Stimulated activated CD4-positive, alpha-beta T cell treated with anti-CD3 and anti-CD28 coated beads, Interleukin-15, amount 100 ng/mL, for 1 hour (primary cell): Measurements from ENCODE around the gene BCHE.

ENCODE experiments used
- DNase-seq, 2 donors: peaks; one replicate each; pipeline ENCODE4 v3.0.0-alpha.2; 2020; ENCODE audit warnings: low read depth in 1 of 2, low spot score in 1 of 2

BCHE gene

DNA sequence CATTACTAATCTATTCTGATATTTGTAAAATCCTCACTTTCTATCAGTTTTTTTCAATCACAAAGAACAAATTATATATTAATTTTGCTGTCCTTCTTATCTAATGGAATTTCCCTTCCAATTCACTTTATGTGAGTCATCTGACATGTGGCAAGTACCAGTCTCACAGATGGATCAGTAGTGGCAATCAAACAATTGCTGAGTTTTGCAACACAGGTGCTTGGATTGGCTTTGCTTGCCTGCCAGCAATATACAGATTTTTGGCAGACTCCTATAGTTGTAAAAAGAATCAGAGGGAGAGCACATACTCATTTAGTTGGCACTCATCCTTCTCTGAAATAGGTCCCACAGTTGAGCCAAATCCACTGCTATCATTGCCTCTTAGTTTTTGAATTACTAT lies 83.7 kb downstream of the BCHE start:
- no peak for DNase-seq

DNA sequence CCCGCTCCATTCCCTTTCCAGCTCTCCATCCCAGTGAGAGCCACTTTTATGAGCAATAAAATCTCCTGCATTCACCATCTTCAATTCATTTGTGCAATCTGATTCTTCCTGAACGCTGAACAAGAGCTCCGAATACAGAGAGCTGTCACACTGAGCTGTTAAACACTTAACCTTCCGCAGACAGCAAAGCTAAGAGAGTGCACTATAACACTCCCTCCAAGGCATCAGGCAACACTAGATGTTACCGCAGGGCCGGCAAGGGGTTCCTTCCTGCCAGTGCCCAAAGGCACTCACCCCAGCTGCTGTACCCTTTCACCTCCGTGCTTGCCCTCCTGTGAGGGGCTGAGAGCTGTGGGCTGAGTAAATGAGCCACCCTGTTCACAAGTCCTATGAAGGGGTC lies 85.6 kb downstream of the BCHE start:
- no peak for DNase-seq

DNA sequence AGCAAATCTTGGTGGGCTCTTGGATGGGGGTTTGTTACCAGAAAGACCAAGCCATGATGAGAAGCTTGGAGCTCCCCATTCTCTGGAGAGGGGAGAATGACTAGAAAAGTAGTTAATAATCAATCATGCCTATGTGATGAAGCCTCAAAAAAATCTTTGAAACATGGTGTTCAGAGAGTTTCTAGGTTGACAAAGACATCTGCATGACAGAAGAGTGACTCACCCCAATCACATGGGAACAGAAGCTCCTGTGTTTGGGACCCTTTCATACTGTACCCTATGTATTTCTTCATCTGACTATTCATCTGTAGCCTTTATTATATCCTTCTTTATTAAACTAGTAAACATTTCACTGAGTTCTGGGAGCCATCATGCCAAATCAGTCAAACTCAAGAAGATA lies 87.4 kb downstream of the BCHE start:
- no peak for DNase-seq

DNA sequence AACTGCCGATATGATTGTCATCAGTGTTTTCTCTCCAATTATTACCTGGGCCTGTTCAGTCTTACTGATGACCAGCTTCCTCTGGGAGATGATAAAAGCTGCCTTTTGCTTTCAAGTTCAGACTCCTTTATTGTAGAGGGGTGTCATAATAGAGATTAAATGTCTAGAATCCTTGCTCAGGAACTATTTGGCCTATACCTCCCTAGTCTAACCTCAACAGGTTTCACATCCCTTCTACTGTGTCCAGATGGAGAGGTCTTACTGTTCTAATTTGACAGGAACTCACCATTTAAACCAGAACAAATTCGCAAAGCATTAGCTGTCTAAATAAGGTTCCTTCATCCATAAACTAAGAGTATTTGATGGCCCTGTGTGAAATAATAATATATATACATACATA lies 88.0 kb downstream of the BCHE start:
- no peak for DNase-seq

DNA sequence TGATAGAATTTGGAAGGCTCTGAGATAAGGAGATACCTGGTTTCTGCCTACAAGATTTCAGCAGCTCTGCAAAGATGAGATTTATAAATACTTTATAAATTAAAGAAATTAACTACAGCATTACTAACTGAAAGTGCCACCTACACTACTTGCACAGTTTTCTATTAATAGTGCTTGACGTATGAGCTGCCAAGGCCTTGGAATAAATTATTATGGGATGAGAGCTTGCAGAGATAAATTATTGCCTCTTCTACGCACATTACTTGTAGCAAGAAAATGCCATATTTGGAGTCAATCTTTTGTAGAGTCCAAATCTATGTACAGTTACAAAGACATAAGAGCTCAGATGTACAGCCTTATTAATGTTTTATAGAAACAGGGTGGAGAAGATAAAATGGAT lies 89.1 kb downstream of the BCHE start:
- DNase-seq, result no peak

DNA sequence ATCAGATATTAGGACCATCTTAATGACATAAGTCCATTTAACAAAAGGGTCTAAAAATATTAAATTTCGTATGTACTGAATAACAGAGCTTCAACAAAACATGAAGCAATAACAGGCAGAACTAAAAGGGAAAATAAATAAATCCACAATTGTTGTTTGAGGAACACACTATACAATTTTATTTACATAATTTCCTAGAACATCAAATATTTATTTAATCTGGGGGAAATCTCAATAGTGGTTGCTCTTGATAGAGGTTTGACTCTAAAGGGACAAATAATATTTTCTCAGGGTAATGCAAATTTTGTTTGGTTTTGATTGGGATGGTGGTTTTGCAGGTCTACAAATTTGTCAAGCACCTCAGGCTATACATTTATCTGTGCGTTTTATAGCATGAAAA lies 90.3 kb downstream of the BCHE start:
- no peak for DNase-seq

DNA sequence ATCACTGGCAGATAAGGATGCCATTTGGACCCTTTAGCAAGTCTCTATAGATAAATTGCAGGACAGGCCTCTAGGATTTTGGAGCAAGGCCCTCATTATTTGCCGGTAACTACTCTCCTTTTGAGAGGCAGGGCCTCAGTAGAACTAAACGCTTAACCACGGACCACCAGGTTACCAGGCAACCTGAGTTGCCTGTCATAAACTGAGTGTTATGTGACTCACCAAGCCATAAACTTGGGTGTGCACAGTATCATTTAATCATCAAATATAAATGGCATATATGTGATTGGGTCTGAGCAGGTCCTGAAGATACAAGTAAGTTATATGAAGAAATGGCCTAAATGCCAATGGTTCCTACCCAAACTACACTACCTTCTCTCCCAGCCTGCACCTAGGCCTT lies 93.2 kb downstream of the BCHE start:
- no peak for DNase-seq

DNA sequence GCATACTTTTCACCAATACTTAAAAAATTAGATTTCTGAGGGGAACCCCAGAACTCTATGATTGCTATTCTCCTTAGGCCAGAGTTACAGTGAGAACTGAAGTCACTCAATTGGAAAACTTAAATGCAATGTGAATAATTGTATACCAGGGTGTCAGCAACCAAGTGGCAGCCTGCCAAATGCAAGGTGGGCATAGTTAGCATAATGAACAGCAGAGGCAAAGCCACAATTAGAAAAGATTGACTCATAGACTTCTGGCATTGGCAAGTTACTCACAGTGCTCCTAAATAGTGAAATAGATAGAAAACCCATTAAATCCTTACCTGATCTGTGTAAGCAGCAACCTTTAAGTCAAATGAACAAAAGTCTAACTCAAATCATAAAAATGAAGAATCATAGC lies 94.9 kb downstream of the BCHE start:
- DNase-seq, result no peak

DNA sequence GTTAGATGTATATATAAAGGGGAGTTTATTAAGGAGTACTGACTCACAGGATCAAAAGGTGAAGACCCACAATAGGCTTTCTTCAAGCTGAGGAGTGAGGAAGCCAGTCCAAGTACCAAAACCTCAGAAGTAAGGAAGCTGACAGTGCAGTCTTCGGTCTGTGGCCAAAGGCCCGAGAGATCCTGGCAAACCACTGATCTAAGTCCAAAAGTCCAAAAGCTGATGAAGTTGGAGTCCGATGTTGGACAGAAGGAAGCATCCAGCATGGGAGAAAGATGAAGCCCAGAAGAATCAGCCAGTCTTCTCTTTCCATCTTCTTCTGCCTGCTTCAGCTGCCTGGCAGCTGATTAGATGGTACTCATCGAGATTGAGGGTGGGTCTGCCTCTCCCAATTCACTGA lies 107.5 kb downstream of the BCHE start:
- DNase-seq, result no peak

DNA sequence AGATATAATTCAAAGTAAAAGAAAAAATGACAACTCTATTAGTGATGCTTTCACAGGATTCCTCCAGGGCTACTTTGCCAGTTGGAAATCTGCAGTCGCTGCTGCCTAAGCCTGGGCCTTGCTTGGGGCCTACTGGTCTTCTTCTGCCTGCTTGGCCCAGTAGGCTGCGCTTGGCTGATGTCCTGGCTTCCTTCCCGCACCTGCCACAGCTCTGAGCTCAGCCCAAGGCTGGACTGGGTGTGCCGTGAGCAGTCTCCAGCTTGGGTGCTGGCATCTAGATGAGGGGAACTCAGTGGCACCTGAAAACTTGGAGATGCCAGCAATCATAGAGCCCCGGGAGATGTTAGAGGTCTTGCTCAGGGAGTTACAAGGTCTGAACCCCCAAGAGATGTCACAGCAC lies 108.3 kb downstream of the BCHE start:
- no peak for DNase-seq

DNA sequence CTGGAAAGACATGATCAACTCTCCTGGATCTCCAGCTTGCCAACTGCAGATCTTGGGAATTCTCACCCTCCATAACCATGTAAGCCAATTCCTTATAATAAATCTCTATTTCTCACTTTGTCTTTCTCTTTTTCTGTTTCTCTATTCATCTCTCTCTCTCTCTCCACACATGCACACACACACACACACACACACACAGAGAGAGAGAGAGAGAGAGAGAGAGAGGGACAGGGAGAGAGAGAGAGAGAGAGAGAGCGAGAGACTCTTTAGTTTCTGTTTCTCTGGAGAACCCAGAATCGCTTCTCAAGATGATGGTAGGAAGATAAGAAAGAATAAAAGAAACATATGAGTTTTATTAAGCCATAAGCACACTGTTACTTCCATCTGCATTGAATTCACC lies 111.9 kb downstream of the BCHE start:
- DNase-seq, result no peak
